ENCODE measurements around the gene MT3. TPM values are rescaled to one million over a fixed set of nuclear protein-coding genes. Genes with fewer than 3 reads are reported as not detected.

MT3 gene
- total RNA-seq, 4 donors from 2014 or later = not detected

- TF ChIP-seq CTCF (IDR thresholded peaks at IDR 0.05) = peak in 5 of 6 experiments; percentile 32 to 47 (median 40)
- TF ChIP-seq POLR2A (IDR thresholded peaks at IDR 0.05) = no peak
- Histone ChIP-seq H3K27me3 (no peaks in the 10 kb centered on the region), H3K4me1 (peaks cover 26 to 32% (median 29%) of the 10 kb centered on the region in 3 donors), H3K27ac (no peak overlapping the region), H3K9me3 (no peaks in the 10 kb centered on the region), H3K36me3 (no peaks in the 10 kb centered on the region), H3K4me3 (no peak overlapping the region)
- intact Hi-C loops (cut with DNase I) = loop anchor here (5.0 to 10.0 kb wide), 2 partner anchors 91 kb away; no protein-coding TSS in a partner anchor
- WGBS, 2 donors = 53 to 62% methylated on average over 4 of the region's 4 CpGs
- no peak for DNase-seq
Measured at GRCh38 chr16:56603589-56603988, 14.3 kb downstream of the MT3 start.

DNA sequence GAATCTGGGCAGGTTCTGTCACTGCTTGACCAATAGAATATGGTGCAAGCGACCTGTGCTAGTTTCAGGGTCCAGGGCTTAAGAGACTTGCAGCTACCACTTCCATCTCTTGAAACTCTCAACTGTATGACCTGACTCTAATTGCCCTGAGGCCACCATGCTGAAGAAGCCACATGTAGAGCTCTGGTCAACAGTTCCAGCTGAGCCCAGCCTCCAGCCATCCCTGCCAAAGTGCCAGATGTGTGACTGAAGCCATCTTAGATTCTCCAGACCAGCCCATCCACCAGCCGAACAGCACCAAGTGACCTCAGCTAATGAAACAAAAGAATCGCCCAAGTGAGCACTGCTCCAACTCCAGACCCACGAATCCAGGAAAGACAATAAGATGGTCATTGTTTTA, 15.6 kb downstream of the MT3 start:
- Histone ChIP-seq H3K4me3 (no peak overlapping the region), H3K36me3 (no peaks in the 10 kb centered on the region), H3K27ac (peak overlapping the region; percentile 82 to 95 (median 90)), H3K27me3 (no peaks in the 10 kb centered on the region), H3K9me3 (no peaks in the 10 kb centered on the region), H3K4me1 (peaks cover 26 to 46% (median 36%) of the 10 kb centered on the region in 3 donors)
- no peak for TF ChIP-seq CTCF (IDR thresholded peaks at IDR 0.05)
- TF ChIP-seq POLR2A (IDR thresholded peaks at IDR 0.05) = no peak
- no peak for DNase-seq
- intact Hi-C loops (cut with DNase I) = loop anchor here (5.0 to 10.0 kb wide), 2 partner anchors 90 to 93 kb away; no protein-coding TSS in a partner anchor
- WGBS, 2 donors = 89 to 100% methylated on average over 3 to 4 of the region's 4 CpGs

DNA sequence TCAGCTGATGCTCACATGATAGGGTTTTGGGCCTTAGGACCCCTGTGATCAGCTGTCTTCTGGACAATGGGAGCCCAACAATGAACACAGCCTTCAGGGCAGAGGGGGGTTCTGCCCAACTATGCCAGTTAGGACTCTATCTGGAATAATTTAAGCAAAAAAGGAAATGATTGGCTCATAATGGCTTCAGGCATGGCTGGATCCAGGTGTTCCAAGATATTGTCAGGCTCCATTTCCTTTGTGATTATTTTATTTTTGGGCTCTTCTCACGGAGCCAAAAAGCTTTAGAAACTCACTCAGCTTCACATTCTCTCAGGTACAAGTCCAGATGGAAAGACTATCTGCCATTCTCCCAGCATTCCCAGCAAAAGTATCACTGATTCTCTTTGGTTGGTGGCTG, 16.1 kb downstream of the MT3 start:
- Histone ChIP-seq H3K27me3 (no peaks in the 10 kb centered on the region), H3K4me1 (peaks cover 31 to 51% (median 41%) of the 10 kb centered on the region in 3 donors), H3K27ac (peak overlapping the region; percentile 82 to 95 (median 90)), H3K4me3 (no peak overlapping the region), H3K36me3 (no peaks in the 10 kb centered on the region), H3K9me3 (no peaks in the 10 kb centered on the region)
- intact Hi-C loops (cut with DNase I) = loop anchor here (10.0 kb wide), 1 partner anchor 89 kb away; no protein-coding TSS in a partner anchor
- TF ChIP-seq CTCF (IDR thresholded peaks at IDR 0.05) = no peak
- no peak for TF ChIP-seq POLR2A (IDR thresholded peaks at IDR 0.05)
- WGBS, 2 donors = 44 to 60% methylated on average over 1 of the region's 1 CpG
- no peak for DNase-seq

GRCh38 chr16:56606071-56606475, 16.7 kb downstream of the MT3 start:
- Histone ChIP-seq H3K36me3 (no peaks in the 10 kb centered on the region), H3K4me1 (peaks cover 36 to 57% (median 47%) of the 10 kb centered on the region in 3 donors), H3K27me3 (no peaks in the 10 kb centered on the region), H3K9me3 (no peaks in the 10 kb centered on the region), H3K4me3 (peak overlapping the region in 1 of 4 donors; percentile 9), H3K27ac (peak overlapping the region; percentile 82 to 95 (median 90))
- 23 to 28% methylated on average over 3 of the region's 3 CpGs for WGBS, 2 donors
- no peak for DNase-seq
- intact Hi-C loops (cut with DNase I) = loop anchor here (10.0 kb wide), 1 partner anchor 89 kb away; no protein-coding TSS in a partner anchor
- TF ChIP-seq CTCF (IDR thresholded peaks at IDR 0.05) = no peak
- no peak for TF ChIP-seq POLR2A (IDR thresholded peaks at IDR 0.05)

DNA sequence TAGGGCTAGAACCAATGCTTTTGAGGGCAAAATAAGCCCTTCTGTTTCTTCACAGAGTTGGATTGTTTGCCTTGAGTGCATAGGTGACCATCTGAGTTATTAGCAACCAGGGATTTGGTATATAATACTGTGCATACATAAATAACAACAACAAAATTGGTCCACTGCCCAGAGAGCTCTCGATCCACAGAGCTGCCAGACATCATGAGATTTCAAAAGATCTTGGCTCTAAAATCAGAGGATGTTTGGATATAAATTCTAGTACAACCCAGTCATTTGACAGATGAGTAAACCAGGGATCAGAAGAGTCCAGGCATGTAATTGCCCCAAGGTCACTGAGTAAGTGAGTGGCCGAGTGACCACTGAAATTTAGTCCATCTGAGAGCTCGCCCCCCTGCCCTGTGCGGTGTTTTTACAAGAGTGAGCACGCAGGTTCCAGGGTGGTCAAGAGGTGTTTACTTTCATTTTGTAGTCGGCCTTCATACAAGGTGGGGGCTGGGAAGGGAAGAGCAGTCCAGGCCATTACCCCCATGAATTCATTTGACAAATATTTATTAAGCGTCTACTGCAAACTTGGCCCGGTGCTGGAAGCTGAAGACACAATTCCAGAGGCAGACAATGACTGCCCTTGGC, 17.3 kb downstream of the MT3 start:
- TF ChIP-seq POLR2A (IDR thresholded peaks at IDR 0.05) (no peak), CTCF (IDR thresholded peaks at IDR 0.05) (no peak)
- intact Hi-C loops (cut with DNase I) = loop anchor here (10.0 kb wide), 1 partner anchor 88 kb away; no protein-coding TSS in a partner anchor
- Histone ChIP-seq H3K36me3 (no peaks in the 10 kb centered on the region), H3K27ac (peak overlapping the region; percentile 82 to 95 (median 90)), H3K9me3 (no peaks in the 10 kb centered on the region), H3K27me3 (no peaks in the 10 kb centered on the region), H3K4me1 (peaks cover 39 to 62% (median 49%) of the 10 kb centered on the region in 3 donors), H3K4me3 (peak overlapping the region in 2 of 4 donors; percentile 59 to 66)
- no peak for DNase-seq
- WGBS, 2 donors = 21 to 40% methylated on average over 7 to 8 of the region's 8 CpGs
